Neural progenitor cell (in vitro differentiated cells): ENCODE results near the gene EIF4ENIF1. TPM values are rescaled to one million over a fixed set of nuclear protein-coding genes. Genes with fewer than 3 reads are reported as not detected.

Experiments
- DNase-seq: peaks from one replicate; pipeline ENCODE4 v3.0.0-alpha.2; 2016; ENCODE audit warnings: low spot score
- H2AFZ ChIP-seq: fragments of 200-600 bp; sonication (generic); replicated peaks from 2 replicates; pipeline ENCODE4 v1.6.1; 2016; ENCODE audit warnings: antibody characterized with exemption
- H3F3A ChIP-seq: fragments of 200-600 bp; sonication (generic); 2 replicates; pipeline ENCODE4 v1.6.1; 2016; ENCODE audit warnings: antibody characterized with exemption, low read depth
- H3K27ac ChIP-seq: fragments of 200-600 bp; sonication (generic); 2 replicates; pipeline ENCODE4 v1.5.1; 2016; ENCODE audit warnings: mild to moderate bottlenecking
- H3K27me3 ChIP-seq: fragments of 200-600 bp; sonication (generic); 2 replicates; pipeline ENCODE4 v1.6.1; 2016; ENCODE audit warnings: mild to moderate bottlenecking, moderate library complexity
- H3K36me3 ChIP-seq: fragments of 200-600 bp; sonication (generic); 2 replicates; pipeline ENCODE4 v1.5.1; 2016
- H3K4me1 ChIP-seq: fragments of 200-600 bp; sonication (generic); 2 replicates; pipeline ENCODE4 v1.6.1; 2016; ENCODE audit warnings: mixed run types
- H3K4me2 ChIP-seq: fragments of 200-600 bp; sonication (generic); 2 replicates; pipeline ENCODE4 v1.6.1; 2016
- H3K4me3 ChIP-seq: fragments of 200-600 bp; sonication (generic); 2 replicates; pipeline ENCODE4 v1.5.1; 2016
- H3K79me2 ChIP-seq: fragments of 200-600 bp; sonication (generic); 2 replicates; pipeline ENCODE4 v1.6.1; 2016; ENCODE audit warnings: low read depth
- H3K9ac ChIP-seq: fragments of 200-600 bp; sonication (generic); 2 replicates; pipeline ENCODE4 v1.6.1; 2016
- H3K9me3 ChIP-seq: fragments of 200-600 bp; sonication (generic); 2 replicates; pipeline ENCODE4 v1.5.1; 2016; ENCODE audit warnings: low read depth
- H4K20me1 ChIP-seq: fragments of 200-600 bp; sonication (generic); 2 replicates; pipeline ENCODE4 v1.6.1; 2016; ENCODE audit warnings: low read depth
- H3K27ac Mint-ChIP-seq: 3 replicates; pipeline ENCODE4 v1.8.0; 2021; ENCODE audit warnings: mixed read lengths
- H3K27me3 Mint-ChIP-seq: 2 replicates; pipeline ENCODE4 v1.8.0; 2022; ENCODE audit warnings: low read depth, mild to moderate bottlenecking, inconsistent platforms, moderate library complexity, mixed read lengths; ENCODE audit not compliant: insufficient read depth
- H3K36me3 Mint-ChIP-seq: 3 replicates; pipeline ENCODE4 v1.8.0; 2021; ENCODE audit warnings: mixed read lengths
- H3K4me1 Mint-ChIP-seq: 3 replicates; pipeline ENCODE4 v1.8.0; 2021; ENCODE audit warnings: mixed read lengths
- H3K4me3 Mint-ChIP-seq: 3 replicates; pipeline ENCODE4 v1.8.0; 2021; ENCODE audit warnings: mild to moderate bottlenecking, moderate library complexity, mixed read lengths
- H3K9me3 Mint-ChIP-seq: 3 replicates; pipeline ENCODE4 v1.8.0; 2020; ENCODE audit warnings: mixed read lengths
- CTCF ChIP-seq: fragments of 200-600 bp; sonication (generic); IDR thresholded peaks from 2 replicates; pipeline ENCODE4 v1.5.1; 2017; ENCODE audit warnings: antibody characterized with exemption, mild to moderate bottlenecking
- EZH2 ChIP-seq: fragments of 200-600 bp; sonication (generic); IDR thresholded peaks from 2 replicates; pipeline ENCODE4 v1.6.1; 2017; ENCODE audit warnings: antibody characterized with exemption, mild to moderate bottlenecking, moderate library complexity
- EZH2phosphoT487 ChIP-seq: fragments of 200-600 bp; sonication (generic); IDR thresholded peaks from 2 replicates; pipeline ENCODE4 v1.6.1; 2017; ENCODE audit warnings: antibody characterized with exemption
- total RNA-seq: library from RNA; depleted of rRNA; stranded (reverse); fragments of >200 nt; gene quantifications from 2 replicates; pipeline ENCODE4 v1.2.3, GENCODE V29; 2015; ENCODE audit warnings: low replicate concordance

Gene EIF4ENIF1
- total RNA-seq, 1 donor from 2014 or later, result 21.4 TPM

DNA sequence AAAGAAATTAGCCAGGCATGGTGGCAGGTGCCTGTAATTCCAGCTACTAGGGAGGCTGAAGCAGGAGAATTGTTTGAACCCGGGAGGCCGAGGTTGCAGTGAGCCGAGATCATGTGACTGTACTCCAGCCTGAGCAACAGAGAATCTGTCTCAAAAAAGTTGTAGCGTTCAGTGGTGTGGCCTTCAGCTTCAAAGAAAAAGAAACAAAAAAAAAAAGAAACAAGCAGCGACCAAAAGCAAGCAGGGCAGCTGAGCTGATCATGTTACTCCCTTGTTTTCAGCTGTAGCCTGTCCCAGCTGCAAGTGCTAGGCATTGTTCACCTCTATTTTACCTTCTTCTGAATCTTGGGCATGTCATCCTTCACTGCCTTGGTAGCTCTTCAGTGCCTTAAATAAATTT, 43.7 kb upstream of the EIF4ENIF1 start:
- TF ChIP-seq EZH2, result no peak
- TF ChIP-seq CTCF, result no peak
- no peak for TF ChIP-seq EZH2phosphoT487
- Mint-ChIP-seq H3K4me3 (no peak overlapping the region), H3K27ac (no peak overlapping the region), H3K4me1 (no peaks in the 10 kb centered on the region), H3K9me3 (no peaks in the 10 kb centered on the region), H3K27me3 (no peaks in the 10 kb centered on the region), H3K36me3 (peaks cover 18% of the 10 kb centered on the region)
- peaks cover 11% of the 10 kb centered on the region for H3F3A ChIP-seq
- no peak for DNase-seq
- H3K9me3 ChIP-seq, result no peaks in the 10 kb centered on the region
- H3K27me3 ChIP-seq, result no peaks in the 10 kb centered on the region
- no peaks in the 10 kb centered on the region for H3K36me3 ChIP-seq
- no peak overlapping the region for H3K4me3 ChIP-seq
- H3K4me2 ChIP-seq, result no peak overlapping the region
- peaks cover 4% of the 10 kb centered on the region for H3K4me1 ChIP-seq
- peaks cover 2% of the 10 kb centered on the region for H4K20me1 ChIP-seq
- H3K79me2 ChIP-seq, result no peaks in the 10 kb centered on the region
- no peak overlapping the region for H2AFZ ChIP-seq
- H3K27ac ChIP-seq, result no peak overlapping the region
- peak overlapping the region; percentile 37 for H3K9ac ChIP-seq

DNA sequence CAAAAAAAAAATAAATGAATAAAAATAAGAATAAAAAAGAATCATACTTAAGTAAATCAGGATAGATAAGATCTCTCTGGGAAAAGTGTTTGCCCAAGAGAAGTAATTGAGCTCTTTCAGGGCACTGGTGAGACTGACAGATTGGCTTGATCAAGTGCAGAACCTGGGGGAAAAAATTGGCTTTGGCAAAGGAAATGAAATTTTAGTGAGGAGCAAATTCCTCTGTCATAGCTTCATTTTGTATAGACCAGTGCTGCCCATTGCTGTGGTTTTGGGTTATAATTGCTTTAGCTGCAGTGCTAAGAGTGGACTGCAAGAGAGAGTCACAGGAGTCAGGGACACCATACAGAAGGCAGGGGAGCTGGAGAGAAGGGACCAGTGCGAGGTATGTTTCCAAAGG, 42.4 kb upstream of the EIF4ENIF1 start:
- Histone ChIP-seq H4K20me1 (peaks cover 2% of the 10 kb centered on the region), H3K4me3 (no peak overlapping the region), H3F3A (peaks cover 7% of the 10 kb centered on the region), H3K4me1 (peaks cover 4% of the 10 kb centered on the region), H3K9ac (no peak overlapping the region), H3K4me2 (no peak overlapping the region), H3K9me3 (no peaks in the 10 kb centered on the region), H3K27ac (no peak overlapping the region), H3K36me3 (no peaks in the 10 kb centered on the region), H2AFZ (no peak overlapping the region), H3K79me2 (no peaks in the 10 kb centered on the region), H3K27me3 (no peaks in the 10 kb centered on the region)
- Mint-ChIP-seq H3K27ac (no peak overlapping the region), H3K4me1 (no peaks in the 10 kb centered on the region), H3K4me3 (no peak overlapping the region), H3K27me3 (no peaks in the 10 kb centered on the region), H3K9me3 (no peaks in the 10 kb centered on the region), H3K36me3 (peaks cover 20% of the 10 kb centered on the region)
- no peak for TF ChIP-seq EZH2phosphoT487
- no peak for TF ChIP-seq EZH2
- TF ChIP-seq CTCF, result no peak
- DNase-seq, result no peak

- Mint-ChIP-seq H3K4me1 (no peaks in the 10 kb centered on the region), H3K9me3 (peaks cover 2% of the 10 kb centered on the region), H3K4me3 (no peak overlapping the region), H3K27ac (no peak overlapping the region), H3K27me3 (no peaks in the 10 kb centered on the region), H3K36me3 (peaks cover 26% of the 10 kb centered on the region)
- Histone ChIP-seq H3F3A (no peaks in the 10 kb centered on the region), H3K4me2 (no peak overlapping the region), H2AFZ (no peak overlapping the region), H4K20me1 (peaks cover 2% of the 10 kb centered on the region), H3K27me3 (no peaks in the 10 kb centered on the region), H3K9ac (no peak overlapping the region), H3K4me1 (peaks cover 4% of the 10 kb centered on the region), H3K4me3 (no peak overlapping the region), H3K27ac (no peak overlapping the region), H3K79me2 (no peaks in the 10 kb centered on the region), H3K36me3 (no peaks in the 10 kb centered on the region), H3K9me3 (no peaks in the 10 kb centered on the region)
- TF ChIP-seq EZH2phosphoT487 (no peak), EZH2 (no peak), CTCF (no peak)
- no peak for DNase-seq
Measured at GRCh38 chr22:31530823-31531195, 41.2 kb upstream of the EIF4ENIF1 start.
